GM21786 (cell line): ENCODE data around the gene TRIM8.
"Not testable (repeated sequence)": the region's sequence is repeated elsewhere in the genome, so short reads cannot be mapped to it uniquely, and the experiment has no call there.

ENCODE experiments used
- ATAC-seq: cut with Tn5 transposase; IDR thresholded peaks from one replicate; pipeline ENCODE4 v1.9.1; 2021; ENCODE audit not compliant: unreplicated experiment

Gene TRIM8

DNA sequence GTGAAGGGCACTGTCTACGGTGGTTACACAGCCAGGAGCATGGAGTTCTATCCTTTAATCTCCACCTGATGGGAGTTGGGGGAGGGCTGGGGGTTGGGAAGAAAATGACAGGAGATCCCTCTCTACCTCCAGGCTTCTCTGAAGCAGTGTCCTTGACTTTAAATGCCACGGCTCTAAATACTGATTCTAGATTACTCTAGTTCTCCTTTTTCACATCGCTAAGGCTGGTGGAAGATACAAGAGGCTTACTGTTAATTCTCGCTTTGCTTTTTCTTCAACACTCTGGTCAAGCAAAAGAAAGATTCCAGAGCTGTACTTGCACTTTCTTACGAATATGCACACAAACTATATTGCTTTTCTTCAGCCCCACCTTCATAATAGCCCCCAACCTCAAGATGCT lies 39.5 kb downstream of the TRIM8 start:
- no peak for ATAC-seq

GRCh38 chr10:102691285-102692066 lies 47.2 kb downstream of the TRIM8 start:
- ATAC-seq: no peak

DNA sequence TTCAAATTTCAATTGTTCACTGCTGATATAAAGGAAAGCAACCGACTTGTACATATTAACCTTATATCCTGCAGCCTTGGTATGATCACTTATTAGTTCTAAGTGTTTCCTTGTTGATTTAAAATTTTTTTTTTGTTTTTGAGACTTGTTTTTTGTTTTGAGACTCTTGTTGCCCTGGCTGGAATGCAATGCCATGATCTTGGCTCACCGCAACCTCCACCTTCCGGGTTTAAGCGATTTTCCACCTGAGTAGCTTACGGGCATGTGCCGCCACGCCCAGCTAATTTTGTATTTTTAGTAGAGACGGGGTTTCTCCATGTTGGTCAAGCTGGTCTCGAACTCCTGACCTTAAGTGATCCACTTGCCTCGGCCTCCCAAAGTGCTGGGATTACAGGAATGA lies 51.1 kb downstream of the TRIM8 start:
- not testable (repeated sequence) for ATAC-seq

DNA sequence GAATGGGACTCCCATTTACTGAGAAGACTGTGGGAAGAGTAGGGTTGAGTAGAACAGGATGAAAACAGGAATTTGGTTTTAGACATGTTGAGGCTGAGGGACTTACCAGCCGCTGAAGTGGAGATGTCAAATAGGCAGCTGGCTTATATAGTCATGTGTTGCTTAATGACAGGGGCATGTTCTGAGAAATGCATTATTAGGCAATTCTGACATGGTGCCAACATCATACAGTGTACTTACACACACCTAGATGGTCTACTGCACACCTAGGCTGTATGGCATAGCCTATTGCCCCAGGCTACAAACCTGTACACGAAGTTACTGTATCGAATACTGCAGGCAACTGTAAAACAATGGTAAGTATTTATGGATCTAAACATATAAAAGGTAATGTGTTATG lies 52.5 kb downstream of the TRIM8 start:
- ATAC-seq: no peak

DNA sequence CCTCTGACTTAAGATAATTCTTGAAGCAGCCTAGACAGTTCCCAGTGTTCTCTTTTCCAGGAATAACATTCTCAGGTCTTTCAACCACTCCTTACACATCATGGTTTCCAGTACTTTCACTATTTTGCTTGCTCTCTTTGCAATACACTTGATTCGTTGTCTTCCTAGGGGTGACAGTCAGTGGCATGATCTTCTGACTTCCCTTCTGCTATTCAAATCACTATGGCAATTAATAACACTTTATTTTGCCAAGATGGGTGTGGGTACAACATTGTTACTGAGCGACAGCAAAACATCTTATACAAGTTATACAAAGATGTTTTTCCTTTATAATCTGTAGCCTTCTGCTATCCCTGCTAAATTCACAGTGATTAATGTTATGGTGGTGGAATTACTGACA lies 54.6 kb downstream of the TRIM8 start:
- ATAC-seq: no peak

GRCh38 chr10:102701272-102701671 lies 57.0 kb downstream of the TRIM8 start:
- ATAC-seq: no peak

- no peak for ATAC-seq
These were observed 57.5 kb downstream of the TRIM8 start for GRCh38 chr10:102701796-102702195.

- no peak for ATAC-seq
These were observed 58.5 kb downstream of the TRIM8 start for GRCh38 chr10:102702742-102703141.

DNA sequence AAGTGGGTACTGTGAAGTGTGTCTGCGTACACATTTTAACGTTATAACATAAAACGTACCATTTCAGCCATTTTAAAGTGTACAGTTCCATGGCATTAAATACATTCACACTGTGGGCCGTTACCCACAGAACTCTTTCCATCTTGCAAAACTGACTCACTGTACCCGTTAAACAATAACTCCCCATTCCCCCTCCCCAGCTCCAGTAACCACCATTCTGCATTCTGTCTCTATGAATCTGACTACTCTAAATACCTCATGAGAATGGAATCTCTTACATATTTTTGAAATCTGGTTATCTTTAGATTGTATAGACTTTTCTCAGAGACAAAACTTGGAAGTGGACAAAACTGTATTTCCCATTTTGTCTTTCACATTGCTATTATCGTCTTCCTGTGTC lies 60.6 kb downstream of the TRIM8 start:
- no peak for ATAC-seq

GRCh38 chr10:102705531-102705930 lies 61.3 kb downstream of the TRIM8 start:
- ATAC-seq: no peak
